Activated CD4-positive, alpha-beta T cell treated with anti-CD3 and anti-CD28 coated beads, Interleukin-10, Interleukin-2, amounts not matched to agents 100 ng/mL and 50 ng/mL, durations not matched to agents 16 hours and 8 hours (primary cell): ENCODE data around the gene RDH13.
"Not testable (repeated sequence)": the region's sequence is repeated elsewhere in the genome, so short reads cannot be mapped to it uniquely, and the experiment has no call there.

ENCODE experiments used
- DNase-seq: peaks from one replicate; pipeline ENCODE4 v3.0.0-alpha.2; 2020

The RDH13 gene

DNA sequence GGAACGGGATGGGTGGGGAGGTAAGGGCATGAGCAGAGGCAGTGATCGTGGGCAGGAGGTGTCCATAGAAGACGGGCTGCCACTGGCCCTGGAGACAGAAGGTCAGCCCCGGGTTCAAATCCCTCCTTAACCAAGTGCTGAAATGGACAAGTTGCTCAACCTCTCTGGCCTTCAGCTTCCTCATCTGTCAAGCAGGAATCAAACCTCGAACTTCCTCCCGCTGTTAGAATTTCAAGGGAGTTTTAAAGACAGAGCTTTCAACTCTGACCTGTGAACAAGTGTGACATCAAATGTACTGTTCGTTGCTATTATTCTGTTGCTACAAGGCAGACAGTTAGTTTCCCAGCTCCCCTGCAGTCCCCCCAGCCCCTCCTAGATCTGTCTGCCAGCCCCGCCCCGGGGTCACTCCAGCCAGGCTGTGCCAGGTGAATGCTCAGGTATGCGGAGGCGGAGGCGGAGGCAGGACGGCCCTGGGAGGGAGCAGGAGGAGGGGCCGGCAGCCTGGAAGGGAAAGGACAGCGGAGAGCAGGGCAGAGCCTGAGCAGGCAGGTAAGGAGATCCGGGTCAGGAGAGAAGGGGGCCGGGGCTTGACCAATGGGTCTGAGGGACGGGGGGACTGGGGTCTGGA lies 12.5 kb upstream of the RDH13 start, which contains the start of gene EPS8L1:
EPS8L1 (plus strand) TSS at position 499 of the 628 bp plus-strand sequence. CDS start 576 bp downstream, outside the sequence.
- DNase-seq = no peak

DNA sequence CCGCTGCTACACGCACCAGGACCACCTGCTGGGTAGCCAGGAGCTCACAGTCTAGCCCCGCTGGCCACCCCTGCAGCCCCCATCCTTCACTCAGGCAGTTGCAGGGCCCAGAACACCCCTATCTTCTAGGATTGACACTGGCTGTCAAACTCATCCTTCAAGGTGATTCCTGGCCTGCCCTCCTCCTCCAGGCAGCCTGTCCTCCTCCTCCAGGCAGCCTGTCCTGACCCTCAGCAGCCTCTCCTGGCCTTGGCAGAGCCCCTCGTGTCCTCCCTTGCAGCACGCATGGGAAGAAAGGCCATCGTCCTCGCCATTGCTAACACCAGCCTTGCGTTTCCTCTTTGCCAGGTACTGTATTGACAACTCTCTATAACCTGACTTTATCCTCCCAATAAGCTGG lies 9.0 kb upstream of the RDH13 start:
- DNase-seq = no peak

DNA sequence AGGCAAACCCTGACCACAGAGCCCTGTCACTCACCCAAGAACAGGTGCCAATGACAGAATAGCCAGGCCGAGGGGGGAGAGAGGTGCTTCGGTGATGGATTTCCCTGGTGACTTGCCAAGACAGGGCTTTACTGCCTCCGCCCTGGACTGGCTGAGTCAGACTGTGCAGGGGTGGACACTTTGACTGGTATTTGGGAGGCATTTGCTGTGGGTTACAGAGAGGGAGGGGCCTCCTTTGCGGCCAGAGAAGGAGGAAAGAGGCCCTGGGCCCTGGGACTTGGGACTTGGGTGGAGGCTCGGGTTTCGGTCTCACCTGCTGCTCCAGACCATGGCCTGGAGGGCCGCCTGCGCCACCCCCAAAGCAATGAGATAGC lies 8.2 kb upstream of the RDH13 start:
- no peak for DNase-seq

DNA sequence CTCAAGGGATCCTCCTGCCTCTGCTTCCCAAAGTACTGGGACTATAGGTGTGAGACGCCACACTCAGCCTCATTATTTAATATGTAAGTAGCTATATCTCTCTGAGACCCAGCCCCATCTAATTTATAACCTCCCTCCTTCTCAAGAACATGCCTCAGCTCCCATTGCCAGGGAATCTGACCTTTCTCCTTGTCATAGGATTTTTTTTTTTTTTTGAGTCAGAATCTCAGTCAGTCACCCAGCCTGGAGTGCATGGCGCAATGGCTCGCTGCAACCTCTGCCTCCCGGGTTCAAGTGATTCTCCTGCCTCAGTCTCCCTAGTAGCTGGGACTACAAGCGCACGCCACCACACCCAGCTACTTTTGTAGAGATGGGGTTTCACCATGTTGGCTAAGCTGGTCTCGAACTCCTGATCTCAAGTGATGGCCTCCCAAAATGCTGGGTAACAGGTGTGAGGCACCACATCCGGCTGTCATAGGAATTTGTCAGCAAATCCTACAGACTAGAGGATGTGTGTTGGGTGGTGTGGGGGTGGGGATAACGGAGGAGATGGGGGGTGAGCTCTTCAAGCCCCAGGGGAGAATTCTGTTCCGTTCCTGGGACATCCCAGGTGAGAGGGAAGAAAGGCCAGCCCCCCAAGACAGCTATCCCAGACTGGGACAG lies 7.6 kb upstream of the RDH13 start:
- no peak for DNase-seq

DNA sequence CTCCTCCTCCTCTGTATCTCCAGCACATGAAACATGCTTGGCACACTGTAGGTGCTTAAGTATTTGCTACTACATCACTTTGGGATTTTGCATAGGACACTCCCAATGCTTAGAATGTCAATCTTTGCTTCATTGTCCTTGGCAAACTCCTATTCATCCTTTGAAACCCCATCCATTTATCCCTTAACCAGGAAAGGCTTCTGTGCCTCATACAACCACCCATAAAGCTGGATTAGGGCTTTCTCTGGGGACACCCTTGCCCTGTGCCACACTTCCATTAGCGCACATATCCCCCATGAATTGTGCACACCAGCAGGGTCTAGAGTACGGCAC lies 6.9 kb upstream of the RDH13 start:
- DNase-seq = no peak

DNA sequence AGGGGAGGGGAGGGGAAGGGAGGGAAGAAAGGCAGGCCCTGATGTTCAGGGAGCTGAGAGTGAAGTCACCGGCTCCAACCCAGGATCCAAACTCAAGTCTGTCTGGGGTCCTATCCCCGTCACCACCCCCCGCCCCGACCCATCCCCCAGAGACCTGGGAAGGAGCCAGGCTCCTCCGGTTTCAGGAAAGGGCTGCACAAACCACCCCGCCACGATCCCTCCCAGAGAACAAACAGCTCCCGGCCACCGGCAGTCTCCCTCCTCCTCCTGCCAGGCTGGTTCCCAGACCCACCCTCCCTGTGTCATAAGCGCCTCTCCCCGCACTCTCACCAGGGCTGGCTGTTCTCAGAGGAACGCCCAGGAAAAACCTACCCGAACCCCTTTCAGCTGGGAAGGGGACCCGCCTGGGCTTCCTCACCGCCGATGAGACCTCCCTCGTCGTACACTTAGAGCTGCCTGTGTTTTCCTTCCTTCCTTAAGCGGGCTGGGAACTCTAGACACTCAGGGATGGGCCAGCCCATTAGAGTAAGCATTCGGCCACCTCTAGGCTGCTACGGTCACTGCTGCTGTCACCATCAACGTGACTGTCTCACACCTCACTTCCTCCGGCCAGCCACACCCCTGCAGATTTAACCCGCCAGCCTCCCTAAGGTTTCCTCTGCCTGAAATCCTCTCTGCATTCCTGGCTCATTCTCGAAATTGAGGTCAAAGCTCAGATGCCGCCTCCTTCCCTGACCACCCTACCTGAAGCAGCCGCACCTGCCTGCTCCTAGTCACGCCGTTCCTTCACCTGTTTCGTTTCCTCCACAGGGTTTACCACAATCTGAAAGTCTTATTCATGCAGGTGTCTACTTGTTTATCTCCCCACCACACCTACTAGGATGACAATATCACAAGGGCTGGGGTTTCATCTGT lies 6.3 kb upstream of the RDH13 start:
- DNase-seq = no peak

DNA sequence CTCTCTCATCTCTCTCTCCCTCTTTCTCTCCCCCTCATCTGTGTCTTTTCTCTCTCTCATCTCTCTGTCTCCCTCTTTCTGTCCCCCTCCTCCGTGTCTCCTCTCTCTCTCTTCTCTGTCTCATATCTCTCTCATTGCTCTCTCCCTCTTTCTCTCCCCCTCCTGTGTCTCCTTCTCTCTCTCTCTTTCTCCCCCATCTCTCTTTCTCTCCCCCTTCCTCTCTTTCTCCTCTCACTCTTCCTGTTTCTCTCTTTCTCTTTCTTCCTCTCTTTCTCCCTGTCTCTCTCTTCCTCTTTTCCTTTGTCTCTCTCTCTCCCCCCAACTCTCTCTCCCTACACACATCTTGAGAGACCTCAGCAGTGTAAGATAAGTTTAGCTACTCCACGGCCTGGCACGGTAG lies 4.9 kb upstream of the RDH13 start:
- no peak for DNase-seq

DNA sequence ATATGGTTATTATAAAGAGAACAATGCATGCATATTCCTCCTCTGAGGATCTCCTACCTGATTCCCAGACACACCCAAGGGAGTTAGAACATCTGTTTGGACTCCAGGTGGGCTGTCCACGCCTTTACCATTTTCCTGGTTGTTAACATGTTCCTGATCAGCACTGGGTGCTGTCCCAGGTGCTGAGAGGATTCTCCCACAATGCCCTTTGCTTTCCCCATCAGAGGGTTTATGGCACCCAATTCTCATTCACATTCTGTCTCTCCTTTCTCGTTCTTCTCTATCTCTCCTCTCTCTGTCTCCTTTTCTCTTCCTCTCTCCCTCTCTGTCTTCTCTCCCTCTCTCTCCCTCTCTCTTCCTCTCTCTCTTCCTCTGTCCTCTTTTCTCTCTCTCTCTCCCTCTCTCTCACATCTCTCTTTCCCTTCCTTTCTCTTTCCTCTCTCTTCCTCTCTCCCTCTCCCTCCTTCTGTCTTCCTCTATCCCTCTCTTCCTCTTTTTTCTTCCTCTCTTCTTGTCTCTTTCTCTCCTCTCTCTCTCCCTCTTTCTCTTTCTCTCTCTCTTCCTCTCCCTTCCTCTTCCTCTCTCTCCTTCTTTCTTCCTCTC lies 3.3 kb upstream of the RDH13 start:
- no peak for DNase-seq

DNA sequence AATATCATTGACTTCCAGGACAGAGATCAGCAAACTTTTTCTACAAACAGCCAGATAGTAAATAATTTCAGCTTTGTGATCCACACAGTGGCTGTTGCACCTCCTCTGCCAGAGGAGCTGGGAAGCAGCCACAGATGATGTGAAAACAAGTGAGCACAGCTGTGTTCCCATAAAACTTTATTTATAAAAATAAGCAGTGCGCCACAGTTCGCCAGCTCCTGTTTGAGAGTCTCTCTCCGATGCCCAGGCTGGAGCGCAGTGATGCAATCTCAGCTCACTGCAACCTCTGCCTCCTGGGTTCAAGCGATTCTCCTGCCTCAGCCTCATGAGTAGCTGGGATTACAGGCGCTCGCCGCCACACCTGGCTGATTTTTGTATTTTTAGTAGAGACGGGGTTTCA lies 2.6 kb upstream of the RDH13 start:
- not testable (repeated sequence) for DNase-seq

DNA sequence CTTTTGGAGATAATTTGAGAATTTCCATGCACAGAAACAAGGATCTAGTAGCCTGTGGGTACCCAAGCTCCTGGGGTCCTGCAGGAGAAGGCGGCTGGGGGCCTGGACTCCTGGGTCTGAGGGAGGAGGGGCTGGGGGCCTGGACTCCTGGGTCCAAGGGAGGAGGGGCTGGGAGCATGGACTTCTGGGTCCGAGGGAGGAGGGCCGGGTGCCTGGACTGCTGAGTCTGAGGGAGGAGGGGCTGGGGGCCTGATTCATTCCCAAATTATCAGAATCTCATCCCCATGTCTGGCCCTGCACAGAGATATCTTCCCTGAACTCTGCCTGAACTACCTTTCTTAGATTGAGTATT lies 520 bp upstream of the RDH13 start:
- DNase-seq = no peak

DNA sequence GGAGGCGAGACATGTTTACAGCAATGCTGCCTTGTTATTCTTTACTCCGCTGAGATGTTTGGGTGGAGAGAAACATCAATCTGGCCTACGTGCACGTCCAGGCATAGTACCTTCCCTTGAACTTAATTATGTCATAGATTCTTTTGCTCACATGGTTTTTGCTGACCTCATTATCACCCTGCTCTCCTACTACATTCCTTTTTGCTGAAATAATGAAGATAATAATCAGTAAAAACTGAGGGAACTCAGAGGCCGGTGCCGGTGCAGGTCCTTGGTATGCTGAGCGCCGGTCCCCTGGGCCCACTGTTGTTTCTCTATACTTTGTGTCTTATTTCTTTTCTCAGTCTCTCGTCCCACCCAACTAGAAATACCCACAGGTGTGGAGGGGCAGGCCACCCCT lies 2.7 kb downstream of the RDH13 start:
- DNase-seq = not testable (repeated sequence)

DNA sequence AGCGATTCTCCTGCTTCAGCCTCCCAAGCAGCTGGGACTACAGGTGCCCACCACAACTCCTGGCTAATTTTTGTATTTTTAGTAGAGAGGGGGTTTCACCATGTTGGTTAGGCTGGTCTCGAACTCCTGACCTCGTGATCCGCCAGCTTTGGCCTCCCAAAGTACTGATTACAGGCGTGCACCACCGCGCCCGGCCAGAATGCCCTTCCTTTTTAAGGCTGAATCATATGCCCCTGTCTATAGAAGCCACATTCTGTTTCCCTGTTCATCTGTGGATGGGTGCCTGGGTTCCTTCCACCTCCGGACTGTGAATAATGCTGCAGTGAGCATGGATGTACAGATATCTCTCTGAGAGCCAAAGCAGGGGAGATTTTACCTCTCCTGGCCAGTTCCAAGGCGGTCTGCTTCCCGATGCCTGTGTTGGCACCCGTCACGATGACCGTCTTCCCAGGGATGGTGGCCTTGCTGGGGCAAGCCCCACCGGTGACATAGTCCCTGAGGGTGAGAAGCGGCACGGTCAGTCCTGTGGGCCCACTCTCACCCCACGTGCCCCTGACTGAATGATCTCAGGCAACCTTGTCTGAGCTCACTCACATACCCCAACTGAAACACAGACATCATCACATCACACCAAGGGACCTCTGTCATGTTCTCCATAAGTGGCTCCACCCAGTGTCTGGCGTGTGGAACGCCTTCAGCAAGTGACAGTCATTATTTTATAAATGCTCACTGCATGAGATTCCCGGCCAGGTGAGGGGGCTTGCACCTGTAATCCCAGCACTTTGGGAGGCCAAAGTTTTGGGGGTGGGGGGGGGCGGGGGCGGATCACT lies 4.0 kb downstream of the RDH13 start:
- DNase-seq = no peak

DNA sequence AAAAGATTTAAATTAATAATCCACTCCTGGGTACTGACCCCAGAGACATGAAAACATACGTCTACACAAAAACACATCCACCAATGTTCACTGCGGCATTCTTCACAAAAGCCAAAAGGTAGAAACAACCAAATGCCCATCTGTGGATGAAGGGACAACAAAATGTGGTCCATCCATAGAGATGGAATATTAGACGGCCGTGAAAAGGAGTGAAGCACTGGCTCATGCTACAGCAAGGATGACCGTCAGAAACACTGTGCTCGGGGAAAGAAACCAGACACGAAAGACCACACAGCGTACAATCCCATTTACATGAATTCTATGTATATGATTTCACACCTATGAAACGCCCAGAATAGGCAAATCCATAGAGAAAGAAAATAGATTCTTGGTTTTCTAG lies 6.1 kb downstream of the RDH13 start:
- no peak for DNase-seq

DNA sequence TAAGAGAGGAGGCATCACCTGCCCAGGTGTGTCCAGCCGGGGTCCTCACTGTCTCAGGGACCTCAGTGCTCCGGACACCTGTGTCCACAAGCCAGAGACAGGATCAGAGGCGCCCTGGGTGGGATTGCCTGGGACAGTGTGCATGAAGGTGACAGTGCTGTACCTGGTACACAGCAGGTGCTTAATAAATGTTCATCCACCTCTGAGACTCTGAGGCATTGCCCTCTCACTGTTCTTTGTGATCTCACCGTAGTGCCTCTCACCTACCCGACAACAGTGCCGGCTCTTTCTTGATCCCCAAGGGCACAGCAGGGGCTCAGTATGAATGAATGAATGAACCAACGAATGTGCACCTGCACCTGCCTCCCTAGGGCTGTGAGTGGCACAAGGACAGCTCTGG lies 9.2 kb downstream of the RDH13 start:
- no peak for DNase-seq

DNA sequence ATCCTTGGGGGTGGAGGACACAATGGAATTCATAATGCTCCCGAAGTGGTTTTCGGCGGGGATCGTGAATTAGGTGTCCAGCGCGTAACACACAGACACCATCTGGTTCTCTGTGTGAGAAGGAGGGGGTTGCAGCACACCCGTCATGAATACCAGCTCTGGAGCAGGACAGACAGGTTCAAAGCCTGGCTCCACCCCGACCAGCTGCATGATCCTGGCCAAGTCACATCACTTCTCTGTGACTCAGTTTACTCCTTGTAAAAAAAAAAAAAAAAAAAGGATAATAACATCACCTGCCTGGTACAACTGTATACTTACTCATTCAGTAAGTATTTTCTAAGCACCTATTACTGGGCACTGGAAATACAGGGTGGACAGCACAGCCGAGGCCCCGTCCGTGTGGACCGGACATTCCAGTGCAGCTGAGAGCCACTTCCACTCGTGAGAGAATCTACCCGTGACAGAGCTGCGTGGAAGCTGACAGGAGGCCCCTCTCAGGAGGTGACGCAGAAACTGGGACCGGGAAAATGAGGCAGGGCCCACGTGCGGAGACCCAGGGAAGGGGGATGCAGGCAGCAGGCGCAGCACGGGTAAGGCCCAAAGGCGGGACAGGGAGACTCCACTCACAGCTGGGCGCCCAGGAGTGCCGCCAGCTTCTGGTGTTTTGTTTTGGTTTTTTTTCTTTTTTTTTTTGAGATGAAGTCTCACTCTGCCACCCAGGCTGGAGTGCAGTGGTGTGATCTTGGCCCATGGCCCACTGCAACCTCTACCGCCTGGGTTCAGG lies 12.0 kb downstream of the RDH13 start:
- no peak for DNase-seq

DNA sequence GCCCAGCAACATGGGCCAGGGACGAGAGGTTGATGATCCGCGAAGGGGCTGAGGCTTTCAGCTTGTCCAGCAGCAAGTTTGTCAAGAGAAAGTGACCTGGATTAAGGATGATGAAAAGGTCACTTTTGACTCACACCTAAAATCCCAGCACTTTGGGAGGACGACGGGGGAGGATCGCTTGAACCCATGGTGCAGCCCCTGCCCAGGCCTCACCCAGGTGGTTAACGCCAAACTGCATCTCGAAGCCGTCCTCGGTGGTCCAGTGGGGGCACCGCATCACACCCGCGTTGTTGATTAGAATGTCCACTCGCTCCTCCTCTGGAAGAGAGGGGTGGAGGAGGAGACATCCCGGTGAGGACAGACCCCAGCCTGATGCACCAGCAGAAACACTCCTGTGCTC lies 14.5 kb downstream of the RDH13 start:
- DNase-seq = no peak

DNA sequence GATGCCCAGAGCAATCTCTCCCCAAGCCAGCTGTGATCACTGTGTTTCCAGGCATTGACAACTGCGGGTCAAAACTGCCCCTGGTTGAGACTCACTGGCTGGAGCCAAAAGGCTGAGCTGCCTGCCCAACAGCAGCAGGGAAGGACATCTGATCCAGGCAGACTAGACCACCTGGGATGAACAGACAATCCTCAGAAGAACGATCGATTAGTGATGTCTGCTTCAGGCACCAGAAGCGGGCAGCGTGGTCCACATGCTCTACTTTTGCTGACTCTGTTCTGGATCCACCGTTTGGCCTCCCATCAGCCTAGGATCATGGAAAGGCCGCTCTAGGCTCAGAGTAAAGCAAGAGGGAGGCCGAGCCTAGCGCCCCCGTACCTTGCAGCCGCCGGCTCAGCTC lies 15.0 kb downstream of the RDH13 start:
- no peak for DNase-seq

DNA sequence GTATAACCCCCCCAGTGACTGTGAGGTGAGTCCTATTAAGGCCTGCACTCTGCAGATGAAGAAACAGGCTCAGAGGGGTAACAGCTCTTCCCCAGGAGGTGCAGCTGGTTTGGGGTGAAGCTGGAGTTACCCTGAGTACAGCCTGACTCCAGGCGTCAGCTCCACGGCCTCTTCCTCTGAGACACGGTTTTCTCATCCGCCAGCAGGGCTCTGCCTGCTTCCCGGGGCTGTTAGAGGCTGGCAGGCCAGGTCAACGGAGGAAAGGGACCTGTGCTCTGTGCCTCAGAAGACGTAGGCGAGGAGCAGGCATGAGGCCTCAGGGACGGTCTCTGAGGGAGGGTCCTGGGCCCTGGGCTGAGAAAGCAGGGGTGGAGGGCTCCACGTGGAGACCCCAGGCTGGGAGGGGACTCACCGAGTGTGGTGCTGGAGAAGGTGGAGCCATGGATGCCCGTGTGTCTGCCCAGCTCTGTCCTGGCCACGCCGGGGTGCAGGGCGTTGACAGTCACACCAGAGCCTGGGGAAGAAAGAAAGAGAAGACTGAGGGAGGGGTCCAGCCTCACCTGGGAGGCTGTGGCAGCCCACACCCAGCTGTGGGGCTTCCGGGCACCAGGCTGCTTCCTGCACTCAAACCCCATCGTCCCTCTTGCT lies 15.8 kb downstream of the RDH13 start:
- no peak for DNase-seq

DNA sequence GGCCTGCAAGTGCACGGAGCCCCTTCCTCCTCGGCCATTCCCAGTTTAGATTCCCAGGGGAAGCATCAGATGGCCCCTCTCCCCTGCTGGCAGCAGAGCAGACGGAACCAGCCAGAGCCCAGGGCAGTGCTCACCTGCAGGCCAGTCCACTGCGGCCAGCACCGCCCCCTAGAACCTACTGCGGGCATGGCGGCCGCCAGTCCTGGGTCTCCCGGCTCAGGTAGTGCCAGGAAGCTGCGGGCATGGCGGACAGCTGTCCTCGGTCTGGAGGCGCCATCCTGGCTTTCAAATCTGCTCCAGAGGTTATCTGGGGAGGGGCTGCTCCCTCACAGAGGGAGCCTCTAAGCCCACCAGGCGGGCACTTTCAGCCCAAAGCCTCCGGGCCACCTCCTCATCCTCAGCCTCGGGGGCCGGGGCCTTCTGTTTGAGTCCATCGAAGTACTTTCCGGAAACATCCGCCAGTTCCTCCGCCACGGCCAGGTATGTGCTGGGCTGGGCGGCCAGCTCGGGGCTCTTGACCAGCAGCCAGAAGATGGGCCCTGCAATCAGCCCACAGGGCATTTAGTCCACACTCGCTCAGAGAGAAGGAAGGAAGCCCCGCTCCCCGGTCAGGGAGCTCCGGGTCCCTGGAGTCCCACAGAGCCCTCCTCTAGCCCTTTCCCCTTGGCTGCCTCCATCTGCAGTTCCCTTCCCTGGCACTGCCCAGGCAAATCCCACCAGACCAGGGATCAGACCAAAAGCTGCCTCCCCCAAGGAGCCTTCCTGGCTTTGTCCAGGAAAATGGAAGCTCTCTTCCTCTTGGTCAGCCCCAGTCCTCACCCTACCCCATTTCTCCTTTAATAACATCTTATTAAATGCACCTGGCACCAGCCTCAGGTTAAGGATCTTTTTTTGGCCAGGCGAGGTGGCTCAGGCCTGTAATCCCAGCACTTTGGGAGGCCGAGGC lies 17.9 kb downstream of the RDH13 start:
- DNase-seq = no peak

DNA sequence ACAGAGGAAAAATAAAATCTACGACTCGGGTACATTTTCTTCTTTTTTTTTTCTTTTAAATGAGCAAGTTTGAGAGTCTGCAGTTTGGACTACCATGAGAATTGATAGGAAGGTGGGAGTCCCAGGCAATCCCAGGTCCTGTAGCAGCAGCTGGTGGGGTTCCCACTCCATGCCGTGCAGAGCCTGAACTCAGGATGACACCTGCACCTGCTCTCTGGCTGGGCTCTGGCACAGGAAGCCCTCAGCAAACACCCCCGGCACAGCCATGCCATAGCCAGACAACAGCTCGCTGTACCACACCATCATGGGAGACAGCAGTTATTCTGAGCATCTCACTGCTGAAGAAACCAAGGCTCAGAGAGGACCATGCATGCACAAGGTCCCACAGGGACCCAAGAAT lies 18.7 kb downstream of the RDH13 start:
- no peak for DNase-seq
